Measurements from ENCODE around the gene SARNP.
A peak's percentile ranks its signal among the peaks of the same experiment; 100 is the strongest.
"Not testable (repeated sequence)": the region's sequence is repeated elsewhere in the genome, so short reads cannot be mapped to it uniquely, and the experiment has no call there.

The SARNP gene

GRCh38 chr12:55817345-55818139 is at the start of gene SARNP, which contains the start of gene ORMDL2:
SARNP (minus strand) TSS chr12:55817724; CDS start chr12:55817701, 23 bp downstream.
ORMDL2 (plus strand) TSS chr12:55818041; CDS start chr12:55819000, 959 bp downstream.
- DNase-seq: peak; percentile 90 to 100

GRCh38 chr12:55866454-55867004 is 49.0 kb upstream of the SARNP start:
- not testable (repeated sequence) for DNase-seq

- DNase-seq: no peak
These were observed 47.8 kb upstream of the SARNP start for GRCh38 chr12:55865327-55865726.

DNA sequence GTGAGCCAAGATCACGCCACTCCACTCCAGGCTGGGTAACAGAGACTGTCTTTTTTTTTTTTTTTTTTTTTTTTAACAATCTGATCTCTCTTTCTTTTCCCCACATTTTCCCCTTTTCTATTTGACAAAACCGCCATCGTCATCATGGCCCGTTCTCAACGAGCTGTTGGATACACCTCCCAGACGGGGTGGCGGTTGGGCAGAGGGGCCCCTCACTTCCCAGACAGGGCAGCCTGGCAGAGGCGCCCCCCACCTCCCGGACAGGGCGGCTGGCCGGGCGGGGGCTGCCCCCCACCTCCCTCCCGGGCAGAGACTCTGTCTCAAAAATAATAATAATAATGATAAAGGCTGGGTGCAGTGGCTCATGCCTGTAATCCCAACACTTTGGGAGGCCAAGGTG is 45.4 kb upstream of the SARNP start:
- DNase-seq: not testable (repeated sequence)

GRCh38 chr12:55862286-55862685 is 44.8 kb upstream of the SARNP start:
- DNase-seq: no peak

GRCh38 chr12:55861871-55862270 is 44.3 kb upstream of the SARNP start:
- no peak for DNase-seq

DNA sequence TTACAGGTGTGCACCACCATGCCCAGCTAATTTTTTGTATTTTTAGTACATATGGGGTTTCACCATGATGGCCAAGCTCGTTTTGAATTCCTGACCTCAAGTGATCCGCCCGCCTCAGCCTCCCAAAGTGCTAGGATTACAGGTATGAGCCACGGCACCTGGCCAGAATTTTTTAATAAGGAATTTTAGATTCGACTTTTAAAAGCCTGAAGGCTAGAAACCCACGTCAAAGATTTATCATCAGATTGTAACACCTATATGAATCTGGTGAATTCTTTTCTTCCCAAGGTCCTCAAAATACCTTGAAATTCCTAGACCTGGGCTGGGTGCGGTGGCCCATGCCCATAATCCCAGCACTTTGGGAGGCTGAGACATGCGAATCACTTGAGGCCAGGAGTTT is 43.9 kb upstream of the SARNP start:
- DNase-seq: no peak

- DNase-seq: no peak
These were observed 35.2 kb upstream of the SARNP start for GRCh38 chr12:55852740-55853139.

- DNase-seq: no peak
These were observed 33.4 kb upstream of the SARNP start for GRCh38 chr12:55850893-55851292.

DNA sequence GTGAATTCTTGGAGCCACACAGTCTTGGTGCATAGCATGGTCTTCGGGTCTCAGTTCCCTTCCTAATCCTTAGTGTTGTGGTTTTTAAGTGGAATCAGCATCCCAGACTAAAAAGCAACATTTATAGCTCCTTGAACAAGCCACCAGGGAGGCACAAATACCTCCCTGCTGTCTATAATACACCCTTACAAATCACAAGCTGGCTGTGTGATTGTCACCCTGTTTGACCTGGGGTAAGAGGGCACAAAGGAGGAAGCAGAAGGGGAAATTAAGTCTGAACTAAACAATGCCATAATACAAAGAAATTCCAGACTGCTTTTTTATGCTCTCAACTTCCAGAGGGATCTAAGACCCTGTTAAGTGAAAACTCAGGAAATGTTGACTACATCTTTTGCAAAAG is 32.9 kb upstream of the SARNP start:
- DNase-seq: no peak

DNA sequence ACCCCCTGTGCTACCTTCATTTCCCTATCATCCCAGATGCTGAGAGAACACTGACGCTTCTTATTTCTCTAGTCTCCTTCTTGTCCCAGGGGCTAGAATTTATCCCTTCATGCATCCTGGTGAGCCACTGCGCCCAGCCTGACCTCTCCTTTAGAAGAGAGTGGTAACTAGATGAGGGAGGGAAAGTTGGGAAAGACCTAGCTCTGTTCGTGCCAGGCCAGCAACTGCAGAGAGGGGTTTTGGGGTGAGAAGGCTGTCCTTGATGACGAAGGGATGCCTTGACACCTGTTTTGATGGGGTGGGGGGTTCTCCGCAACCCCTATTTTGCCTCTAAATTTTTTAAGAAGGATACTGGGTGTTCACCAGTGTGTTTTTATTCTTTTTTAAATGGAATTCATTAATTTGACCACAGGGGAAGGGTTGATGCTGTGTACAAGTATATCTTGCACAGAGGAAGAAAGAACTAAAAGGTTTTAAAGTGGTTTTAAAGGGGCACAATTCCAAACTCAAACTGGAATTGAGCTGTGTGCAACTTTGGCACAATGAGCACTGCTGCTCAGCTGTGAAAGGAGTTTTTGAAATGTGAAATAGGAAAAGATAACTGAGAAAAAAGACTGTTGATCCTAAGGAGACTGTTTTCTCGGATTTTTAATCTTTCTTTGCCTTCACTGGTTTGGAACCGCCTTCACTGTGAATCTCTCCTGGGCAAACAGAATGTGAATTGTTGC is 32.3 kb upstream of the SARNP start:
- DNase-seq: no peak

GRCh38 chr12:55847603-55848291 is 30.2 kb upstream of the SARNP start:
- DNase-seq: peak; percentile 42 to 71

- peak; percentile 34 to 85 for DNase-seq
These were observed 29.5 kb upstream of the SARNP start for GRCh38 chr12:55847033-55847432.

DNA sequence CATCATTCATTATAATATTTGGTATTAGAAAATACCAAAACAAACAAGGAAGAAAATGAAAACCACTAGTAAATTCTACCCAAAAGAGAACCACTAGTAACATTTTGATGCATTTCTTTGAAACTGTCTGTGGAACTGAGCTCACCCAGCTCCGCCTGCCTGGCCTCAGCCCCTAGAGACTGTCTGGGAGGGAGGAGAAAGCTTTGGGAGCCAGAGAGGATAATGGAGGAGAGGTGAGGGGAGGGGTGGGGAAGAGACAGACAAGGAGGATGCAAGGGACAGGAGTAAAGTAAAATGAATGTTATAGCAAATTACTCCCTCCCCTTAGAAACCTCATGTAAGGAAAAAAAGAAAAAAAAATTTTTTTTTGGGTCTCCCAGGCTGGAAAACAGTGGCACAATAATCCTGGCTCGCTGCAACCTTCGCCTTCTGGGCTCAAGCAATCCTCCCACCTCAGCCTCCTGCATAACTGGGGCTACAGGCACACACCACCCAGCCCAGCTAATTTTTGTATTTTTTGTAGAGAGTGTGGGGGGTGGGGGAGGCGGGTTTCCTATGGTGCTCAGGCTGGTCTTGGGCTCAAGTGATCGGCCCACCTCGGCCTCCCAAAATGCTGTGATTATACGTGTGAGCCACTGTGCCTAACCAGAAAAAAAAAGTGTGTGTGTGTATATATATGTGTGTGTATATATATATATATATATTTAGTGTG is 28.4 kb upstream of the SARNP start:
- DNase-seq: no peak

DNA sequence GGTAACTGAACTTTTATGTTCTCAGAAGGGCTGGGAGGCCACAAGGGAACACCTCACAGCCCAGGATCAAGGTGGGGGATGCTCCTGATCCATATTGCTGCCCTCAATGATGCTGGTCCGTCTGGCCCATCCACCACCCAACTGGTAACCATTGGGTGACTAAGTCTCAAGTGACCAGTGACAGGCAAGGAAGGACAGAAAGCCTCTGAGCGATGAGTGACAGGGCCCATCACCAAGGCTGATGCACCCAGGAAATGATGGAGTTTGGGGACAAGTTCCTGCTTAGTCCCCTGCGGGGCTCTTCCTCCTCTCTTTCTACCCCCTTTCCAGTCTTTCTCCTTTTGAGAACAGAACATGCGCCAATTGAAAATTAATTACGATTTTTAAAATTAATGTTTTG is 27.8 kb upstream of the SARNP start:
- no peak for DNase-seq

- DNase-seq: no peak
These were observed 27.4 kb upstream of the SARNP start for GRCh38 chr12:55844961-55845360.

DNA sequence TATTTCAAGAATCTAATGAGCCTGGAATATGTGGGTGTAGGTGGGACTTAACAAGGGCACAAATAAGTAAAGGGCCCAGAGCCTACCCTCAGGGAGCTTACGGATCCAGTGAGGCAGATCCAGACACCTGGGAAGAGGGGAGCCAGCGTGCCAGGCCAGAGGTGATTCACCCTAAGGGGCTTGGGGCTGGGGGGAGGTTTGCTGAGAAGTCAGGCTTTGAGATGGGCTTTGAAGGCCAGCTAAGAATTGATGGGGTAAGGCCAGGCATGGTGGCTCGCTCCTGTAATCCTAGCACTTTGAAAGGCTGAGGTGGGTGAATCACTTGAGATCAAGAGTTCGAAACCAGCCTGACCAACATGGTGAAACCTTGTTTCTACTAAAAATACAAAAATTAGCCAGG is 25.9 kb upstream of the SARNP start:
- no peak for DNase-seq

DNA sequence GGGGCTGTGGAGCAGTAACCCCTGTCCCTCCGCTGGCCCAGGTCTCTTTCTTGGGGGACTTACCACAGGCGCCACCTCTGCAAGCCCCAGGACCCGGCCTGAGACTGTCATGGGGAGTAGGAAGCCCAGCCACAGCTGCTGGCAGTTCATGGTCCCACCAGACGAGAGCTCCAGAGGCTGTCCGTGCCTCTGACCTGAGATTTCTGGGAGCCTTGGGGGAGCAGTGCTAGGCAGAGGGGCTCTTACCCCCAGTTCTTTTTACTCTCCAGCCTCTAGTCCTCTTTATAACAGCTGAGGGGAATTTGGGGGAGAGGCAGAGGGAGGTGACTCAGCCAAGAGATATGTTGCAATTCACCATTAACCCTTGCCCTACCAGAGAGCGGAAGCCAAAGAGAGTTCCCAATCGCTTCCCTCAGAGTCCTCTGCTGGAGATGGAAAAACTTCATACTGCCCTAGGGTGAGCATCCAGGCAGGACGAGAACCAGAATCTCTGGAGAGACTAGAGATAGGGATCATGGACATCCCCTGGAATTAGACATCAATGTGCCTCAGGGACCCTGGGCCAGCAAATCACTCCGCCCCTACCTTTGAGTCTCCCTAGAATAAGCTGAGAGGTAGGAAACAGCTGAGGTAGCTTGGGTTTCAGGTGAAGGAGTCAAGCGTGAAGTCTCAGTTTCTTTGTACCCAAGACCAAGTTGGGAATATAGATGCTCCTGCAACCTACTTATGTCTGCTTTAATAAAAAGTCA is 25.3 kb upstream of the SARNP start, which contains the start of gene MMP19:
Gene MMP19 (minus strand): TSS at position 256 of the 749 bp plus-strand sequence. CDS start 106 bp downstream, at position 150.
- peak in 1 of 2 donors; percentile 40 for DNase-seq

- DNase-seq: no peak
These were observed 23.2 kb upstream of the SARNP start for GRCh38 chr12:55840581-55841351.

DNA sequence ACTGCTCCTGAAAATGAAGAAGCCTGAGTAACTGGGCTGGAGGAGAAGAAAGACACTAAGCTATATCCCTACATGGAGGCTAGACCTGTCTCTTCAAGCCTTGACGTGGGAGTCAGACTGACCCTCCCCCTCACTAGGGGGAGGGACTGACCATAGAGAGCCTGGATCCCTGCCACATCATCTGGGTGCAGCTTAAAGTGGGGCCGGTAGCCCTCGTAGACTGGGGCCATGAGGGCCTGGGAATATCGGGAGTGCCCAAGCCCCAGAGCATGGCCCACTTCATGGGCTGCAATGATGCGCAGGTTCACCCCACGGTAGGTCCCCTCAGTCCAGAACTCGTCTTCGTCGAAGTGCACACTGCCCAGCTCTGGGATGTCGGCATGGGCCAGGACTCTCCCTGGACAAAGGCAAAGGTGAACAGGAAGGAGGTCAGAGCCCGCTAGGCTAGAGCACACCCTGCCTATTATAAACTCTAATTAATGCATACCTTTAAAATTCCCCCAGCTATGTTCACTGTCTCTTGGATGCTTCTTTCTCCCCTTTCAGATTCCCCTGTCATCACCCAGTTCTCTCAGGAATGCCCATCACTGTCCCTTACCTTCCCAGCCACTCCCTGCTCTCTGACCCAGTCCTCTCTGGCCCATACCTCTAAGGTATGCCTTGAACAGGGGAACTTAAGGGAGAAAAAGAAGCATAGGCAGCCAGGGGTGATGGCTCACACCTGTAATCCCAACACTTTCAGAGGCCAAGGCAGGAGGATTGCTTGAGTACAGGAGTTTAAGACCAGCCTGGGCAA is 22.0 kb upstream of the SARNP start:
- no peak for DNase-seq

Measured in bone marrow (tissue), 2 donors.